Fibroblast of lung (primary cell): ENCODE results near the gene KIN.

Experiments used
- CTCF ChIP-seq, 2 donors: IDR thresholded peaks in 1 of 2; conservative IDR thresholded peaks in 1 of 2; 1 replicate in 1 of 2; 2 replicates in 1 of 2; pipeline ENCODE4 v1.5.1; 2011 to 2012; ENCODE audit warnings: low read length in 2 of 2, control low read depth in 1 of 2, inconsistent platforms in 1 of 2, low read depth in 1 of 2, mild to moderate bottlenecking in 1 of 2
- EZH2 ChIP-seq: IDR thresholded peaks from 2 replicates; pipeline ENCODE4 v1.5.1; 2012; ENCODE audit warnings: low read length, control low read depth, mild to moderate bottlenecking; ENCODE audit errors: missing control alignments

- TF ChIP-seq CTCF (conservative IDR thresholded peaks at IDR 0.05 in 1 of 2, IDR thresholded peaks at IDR 0.05 in 1 of 2; ENCODE audit: low read depth in 1 of 2, low read length in 2 of 2) (no peak), EZH2 (no peak)
Measured at GRCh38 chr10:7811000-7811399, 23.2 kb upstream of the KIN start.
